ENCODE data around the gene POMT2. TPM values are rescaled to one million over a fixed set of nuclear protein-coding genes. Genes with fewer than 3 reads are reported as not detected.

The POMT2 gene
- total and polyA plus RNA-seq, 4 donors = 3.1 to 23.4 (median 17.9) TPM

DNA sequence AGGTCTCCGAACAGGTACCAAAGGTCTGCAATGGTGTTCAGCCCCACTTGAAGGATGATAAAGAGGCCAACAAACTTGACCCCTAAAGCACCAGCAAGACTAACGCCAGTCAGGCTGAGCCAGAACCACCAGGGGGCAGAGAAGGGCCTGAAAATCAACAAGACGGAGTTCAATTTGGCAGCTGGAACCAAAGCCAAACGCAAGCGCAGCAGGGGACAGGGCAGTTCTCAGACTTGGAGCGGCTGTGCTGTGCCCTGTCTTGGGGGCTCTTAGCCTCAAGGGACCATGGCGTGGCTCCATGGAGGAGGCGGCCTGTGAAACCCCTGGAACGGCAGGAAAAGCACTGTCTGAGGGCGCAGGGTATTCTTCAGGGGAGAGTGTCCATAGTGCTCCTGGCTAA, 19.6 kb downstream of the POMT2 start:
- Histone ChIP-seq H3K4me3 (ENCODE audit: low read length in 2 of 2) (no peak overlapping the region), H3K9me3 (ENCODE audit: control insufficient read depth, low read length) (no peaks in the 10 kb centered on the region), H3K4me1 (ENCODE audit: control insufficient read depth in 1 of 2, insufficient read depth in 2 of 2, low read length in 2 of 2) (no peaks in the 10 kb centered on the region), H3K27me3 (ENCODE audit: control insufficient read depth in 1 of 2, insufficient read depth in 2 of 2, low read length in 1 of 2) (no peaks in the 10 kb centered on the region), H3K27ac (ENCODE audit: low read depth in 1 of 2, low read length in 2 of 2) (no peak overlapping the region), H3K36me3 (ENCODE audit: control insufficient read depth in 1 of 2, insufficient read depth in 2 of 2, low read length in 1 of 2) (peaks cover 0 to 19% of the 10 kb centered on the region in 2 donors)
- DNase-seq = peak; percentile 84 to 88
- ATAC-seq (ENCODE audit: low FRiP score) = peak; percentile 67
- 17 to 26% methylated on average over 10 of the region's 10 CpGs for WGBS, 2 donors
- intact Hi-C loops (cut with DNase I) = no loop called here

DNA sequence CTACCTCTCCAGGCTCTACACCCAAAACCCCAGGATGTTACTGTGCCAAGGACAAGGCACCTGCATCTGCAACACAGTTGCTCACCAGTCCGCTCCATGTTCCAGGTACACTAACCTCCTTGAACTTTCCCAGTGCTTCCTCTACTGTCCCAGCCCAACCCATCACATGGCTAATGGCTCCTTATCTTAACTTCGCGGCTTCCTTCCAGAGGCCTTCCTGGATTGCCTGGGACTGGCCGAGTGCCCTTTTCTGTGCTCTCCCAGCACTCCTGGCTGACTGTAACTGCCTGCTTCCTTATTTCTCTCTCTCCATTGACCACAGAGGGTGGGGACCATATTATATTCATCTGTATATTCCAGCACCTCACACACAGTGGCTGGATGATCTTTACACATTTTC, 20.9 kb downstream of the POMT2 start:
- no peak for ATAC-seq (ENCODE audit: low FRiP score)
- no peak for DNase-seq
- no peaks in the 10 kb centered on the region for H3K27me3 ChIP-seq (ENCODE audit: control insufficient read depth in 1 of 2, insufficient read depth in 2 of 2, low read length in 1 of 2)
- no peak overlapping the region for H3K4me3 ChIP-seq (ENCODE audit: low read length in 2 of 2)
- no peaks in the 10 kb centered on the region for H3K9me3 ChIP-seq (ENCODE audit: control insufficient read depth, low read length)
- no peak overlapping the region for H3K27ac ChIP-seq (ENCODE audit: low read depth in 1 of 2, low read length in 2 of 2)
- H3K36me3 ChIP-seq (ENCODE audit: control insufficient read depth in 1 of 2, insufficient read depth in 2 of 2, low read length in 1 of 2) = peaks cover 0 to 17% of the 10 kb centered on the region in 2 donors
- H3K4me1 ChIP-seq (ENCODE audit: control insufficient read depth in 1 of 2, insufficient read depth in 2 of 2, low read length in 2 of 2) = no peaks in the 10 kb centered on the region
- WGBS, 2 donors = 82 to 87% methylated on average over 4 of the region's 4 CpGs
- intact Hi-C loops (cut with DNase I) = no loop called here

DNA sequence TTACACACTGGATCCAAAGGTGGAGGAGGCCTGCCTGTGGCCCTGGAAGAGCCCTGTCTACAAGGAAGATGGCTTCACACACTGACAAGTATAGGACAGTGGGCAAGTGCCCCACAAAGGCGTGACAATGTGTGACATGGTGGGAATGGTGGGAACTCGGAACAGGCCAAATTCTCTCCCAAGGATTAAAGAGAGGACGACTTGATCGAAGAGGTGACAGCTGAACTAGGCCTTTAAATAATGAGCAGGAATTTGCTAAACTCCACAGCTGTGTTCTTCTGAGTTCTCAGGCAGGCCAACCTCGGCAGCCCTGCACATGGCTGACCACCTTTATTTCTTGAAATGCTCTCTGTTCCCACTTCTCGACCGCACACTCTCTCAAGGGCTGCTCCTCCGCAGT, 23.8 kb downstream of the POMT2 start:
- no peak overlapping the region for H3K4me3 ChIP-seq (ENCODE audit: low read length in 2 of 2)
- 89 to 90% methylated on average over 8 of the region's 8 CpGs for WGBS, 2 donors
- H3K36me3 ChIP-seq (ENCODE audit: control insufficient read depth in 1 of 2, insufficient read depth in 2 of 2, low read length in 1 of 2) = peaks cover 0 to 17% of the 10 kb centered on the region in 2 donors
- ATAC-seq (ENCODE audit: low FRiP score) = no peak
- DNase-seq = no peak
- H3K4me1 ChIP-seq (ENCODE audit: control insufficient read depth in 1 of 2, insufficient read depth in 2 of 2, low read length in 2 of 2) = no peaks in the 10 kb centered on the region
- H3K27ac ChIP-seq (ENCODE audit: low read depth in 1 of 2, low read length in 2 of 2) = no peak overlapping the region
- no peaks in the 10 kb centered on the region for H3K27me3 ChIP-seq (ENCODE audit: control insufficient read depth in 1 of 2, insufficient read depth in 2 of 2, low read length in 1 of 2)
- intact Hi-C loops (cut with DNase I) = no loop called here
- H3K9me3 ChIP-seq (ENCODE audit: control insufficient read depth, low read length) = no peaks in the 10 kb centered on the region

DNA sequence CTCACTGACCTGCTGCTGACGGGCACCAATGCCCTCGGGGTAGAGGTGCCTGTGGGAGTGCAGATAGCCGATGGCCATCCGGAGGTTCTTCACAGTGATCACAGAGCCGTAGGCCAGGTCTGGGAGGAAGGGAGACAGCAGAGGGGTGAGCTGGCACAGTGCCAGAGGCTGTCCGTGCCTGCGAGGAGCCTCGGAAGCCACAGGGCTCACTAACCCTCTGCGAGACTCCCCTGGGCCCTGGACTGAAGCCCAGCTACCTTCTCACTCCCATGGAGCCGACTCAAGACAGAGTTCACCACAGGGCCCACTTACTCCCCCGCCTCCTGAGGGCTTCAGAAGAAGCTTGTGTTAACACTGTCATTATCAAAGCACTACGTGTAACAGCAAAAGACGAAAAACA, 24.5 kb downstream of the POMT2 start:
- H3K27me3 ChIP-seq (ENCODE audit: control insufficient read depth in 1 of 2, insufficient read depth in 2 of 2, low read length in 1 of 2) = no peaks in the 10 kb centered on the region
- ATAC-seq (ENCODE audit: low FRiP score) (no peak), DNase-seq (no peak)
- WGBS, 2 donors = 83% methylated on average over 13 of the region's 13 CpGs
- no peak overlapping the region for H3K4me3 ChIP-seq (ENCODE audit: low read length in 2 of 2)
- no peaks in the 10 kb centered on the region for H3K4me1 ChIP-seq (ENCODE audit: control insufficient read depth in 1 of 2, insufficient read depth in 2 of 2, low read length in 2 of 2)
- H3K27ac ChIP-seq (ENCODE audit: low read depth in 1 of 2, low read length in 2 of 2) = no peak overlapping the region
- H3K36me3 ChIP-seq (ENCODE audit: control insufficient read depth in 1 of 2, insufficient read depth in 2 of 2, low read length in 1 of 2) = peaks cover 0 to 17% of the 10 kb centered on the region in 2 donors
- intact Hi-C loops (cut with DNase I) = no loop called here
- H3K9me3 ChIP-seq (ENCODE audit: control insufficient read depth, low read length) = no peaks in the 10 kb centered on the region

DNA sequence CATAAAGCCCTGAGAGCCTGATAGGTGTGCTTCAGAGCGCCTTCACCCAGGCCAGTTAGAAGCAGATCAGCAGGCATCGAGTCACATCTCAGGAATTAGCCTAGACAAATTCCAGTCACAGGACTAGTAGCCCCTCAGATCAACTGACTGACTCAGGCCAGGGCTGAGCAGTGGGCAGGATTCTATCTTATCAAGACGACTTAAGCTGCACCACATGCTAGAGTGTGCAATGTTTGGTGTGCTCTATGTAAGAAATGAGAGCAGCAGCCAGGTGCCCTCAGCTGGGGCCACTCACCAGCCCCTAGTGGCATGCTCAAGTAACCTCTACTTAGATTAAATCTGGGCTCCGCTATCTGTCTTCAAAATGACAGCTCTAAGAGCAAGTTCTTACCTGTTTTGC, 30.0 kb downstream of the POMT2 start:
- WGBS, 2 donors = 89 to 92% methylated on average over 4 of the region's 4 CpGs
- no peak overlapping the region for H3K27ac ChIP-seq (ENCODE audit: low read depth in 1 of 2, low read length in 2 of 2)
- ATAC-seq (ENCODE audit: low FRiP score) (no peak), DNase-seq (no peak)
- intact Hi-C loops (cut with DNase I) = no loop called here
- H3K4me1 ChIP-seq (ENCODE audit: control insufficient read depth in 1 of 2, insufficient read depth in 2 of 2, low read length in 2 of 2) = no peaks in the 10 kb centered on the region
- H3K27me3 ChIP-seq (ENCODE audit: control insufficient read depth in 1 of 2, insufficient read depth in 2 of 2, low read length in 1 of 2) = no peaks in the 10 kb centered on the region
- H3K9me3 ChIP-seq (ENCODE audit: control insufficient read depth, low read length) = no peaks in the 10 kb centered on the region
- H3K36me3 ChIP-seq (ENCODE audit: control insufficient read depth in 1 of 2, insufficient read depth in 2 of 2, low read length in 1 of 2) = peaks cover 4 to 9% of the 10 kb centered on the region in 2 donors
- H3K4me3 ChIP-seq (ENCODE audit: low read length in 2 of 2) = no peak overlapping the region

DNA sequence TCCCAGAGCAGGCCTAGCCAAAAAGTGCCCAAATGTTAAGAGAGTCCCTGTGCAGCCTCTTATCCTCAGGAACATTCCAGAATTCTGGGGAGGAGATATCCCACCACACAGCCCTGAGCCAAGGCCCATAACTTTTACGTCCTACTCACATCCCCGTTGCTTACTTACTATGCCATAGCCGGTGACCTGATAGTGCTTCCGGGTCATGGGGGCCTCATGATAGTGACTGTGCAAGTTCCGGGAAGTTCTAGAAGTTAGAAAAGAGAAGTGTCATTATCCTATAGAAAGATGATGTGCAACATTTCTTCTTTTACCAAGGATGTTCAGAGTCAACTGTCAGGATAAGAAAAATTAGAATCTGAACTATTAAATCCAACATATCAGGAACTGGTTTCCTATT, 34.1 kb downstream of the POMT2 start:
- 90 to 96% methylated on average over 5 of the region's 5 CpGs for WGBS, 2 donors
- no peak overlapping the region for H3K4me3 ChIP-seq (ENCODE audit: low read length in 2 of 2)
- no peaks in the 10 kb centered on the region for H3K4me1 ChIP-seq (ENCODE audit: control insufficient read depth in 1 of 2, insufficient read depth in 2 of 2, low read length in 2 of 2)
- DNase-seq (no peak), ATAC-seq (ENCODE audit: low FRiP score) (no peak)
- no peaks in the 10 kb centered on the region for H3K9me3 ChIP-seq (ENCODE audit: control insufficient read depth, low read length)
- H3K27me3 ChIP-seq (ENCODE audit: control insufficient read depth in 1 of 2, insufficient read depth in 2 of 2, low read length in 1 of 2) = no peaks in the 10 kb centered on the region
- peaks cover 10 to 18% of the 10 kb centered on the region in 2 donors for H3K36me3 ChIP-seq (ENCODE audit: control insufficient read depth in 1 of 2, insufficient read depth in 2 of 2, low read length in 1 of 2)
- no peak overlapping the region for H3K27ac ChIP-seq (ENCODE audit: low read depth in 1 of 2, low read length in 2 of 2)
- intact Hi-C loops (cut with DNase I) = no loop called here

DNA sequence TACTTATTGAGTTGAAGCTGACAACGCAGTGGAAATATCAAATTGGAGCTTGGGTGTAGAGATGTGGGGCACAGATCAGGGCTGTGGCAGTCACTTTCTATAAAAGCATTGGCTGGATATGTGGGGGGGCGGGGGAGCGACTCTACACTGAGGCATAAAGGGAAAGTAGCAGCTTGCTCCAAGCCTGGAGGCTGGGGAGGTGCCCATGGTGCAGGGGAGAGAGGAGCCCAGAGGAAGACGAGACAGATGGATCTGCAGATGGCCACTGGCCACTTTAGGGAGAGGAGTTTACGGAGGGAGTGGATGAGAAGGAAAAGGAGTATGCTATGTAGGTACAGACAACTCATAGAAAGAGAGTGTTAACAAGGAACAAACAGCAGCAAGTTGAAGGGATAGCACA, 36.2 kb downstream of the POMT2 start:
- Histone ChIP-seq H3K27ac (ENCODE audit: low read depth in 1 of 2, low read length in 2 of 2) (no peak overlapping the region), H3K9me3 (ENCODE audit: control insufficient read depth, low read length) (no peaks in the 10 kb centered on the region), H3K4me3 (ENCODE audit: low read length in 2 of 2) (no peak overlapping the region), H3K36me3 (ENCODE audit: control insufficient read depth in 1 of 2, insufficient read depth in 2 of 2, low read length in 1 of 2) (peaks cover 6 to 14% of the 10 kb centered on the region in 2 donors), H3K27me3 (ENCODE audit: control insufficient read depth in 1 of 2, insufficient read depth in 2 of 2, low read length in 1 of 2) (no peaks in the 10 kb centered on the region), H3K4me1 (ENCODE audit: control insufficient read depth in 1 of 2, insufficient read depth in 2 of 2, low read length in 2 of 2) (no peaks in the 10 kb centered on the region)
- ATAC-seq (ENCODE audit: low FRiP score) (no peak), DNase-seq (no peak)
- intact Hi-C loops (cut with DNase I) = no loop called here
- WGBS, 2 donors = 96 to 98% methylated on average over 5 of the region's 5 CpGs

DNA sequence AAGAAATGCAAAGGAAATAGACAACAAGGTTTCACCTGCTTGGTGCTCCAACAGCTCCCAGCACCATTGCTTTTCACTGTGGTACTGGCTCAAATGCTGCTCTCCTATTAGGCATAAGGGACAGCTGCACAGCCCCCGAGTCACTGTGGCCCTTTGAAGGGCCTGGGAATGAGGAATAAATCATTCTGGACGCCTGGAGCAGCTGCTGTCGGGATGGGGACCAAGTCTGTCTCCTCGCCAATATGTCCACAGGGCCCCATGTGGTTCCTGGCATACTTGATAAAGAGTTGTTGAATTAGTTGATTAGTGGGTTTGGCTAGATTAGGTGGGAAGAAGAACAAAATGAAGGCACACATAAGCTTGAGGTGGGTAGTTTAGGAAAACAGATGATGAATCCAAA, 36.6 kb downstream of the POMT2 start:
- Histone ChIP-seq H3K4me1 (ENCODE audit: control insufficient read depth in 1 of 2, insufficient read depth in 2 of 2, low read length in 2 of 2) (no peaks in the 10 kb centered on the region), H3K27ac (ENCODE audit: low read depth in 1 of 2, low read length in 2 of 2) (no peak overlapping the region), H3K4me3 (ENCODE audit: low read length in 2 of 2) (no peak overlapping the region), H3K36me3 (ENCODE audit: control insufficient read depth in 1 of 2, insufficient read depth in 2 of 2, low read length in 1 of 2) (peaks cover 6 to 14% of the 10 kb centered on the region in 2 donors), H3K9me3 (ENCODE audit: control insufficient read depth, low read length) (no peaks in the 10 kb centered on the region), H3K27me3 (ENCODE audit: control insufficient read depth in 1 of 2, insufficient read depth in 2 of 2, low read length in 1 of 2) (no peaks in the 10 kb centered on the region)
- DNase-seq = no peak
- intact Hi-C loops (cut with DNase I) = no loop called here
- ATAC-seq (ENCODE audit: low FRiP score) = no peak
- WGBS, 2 donors = 62 to 70% methylated on average over 4 of the region's 4 CpGs

DNA sequence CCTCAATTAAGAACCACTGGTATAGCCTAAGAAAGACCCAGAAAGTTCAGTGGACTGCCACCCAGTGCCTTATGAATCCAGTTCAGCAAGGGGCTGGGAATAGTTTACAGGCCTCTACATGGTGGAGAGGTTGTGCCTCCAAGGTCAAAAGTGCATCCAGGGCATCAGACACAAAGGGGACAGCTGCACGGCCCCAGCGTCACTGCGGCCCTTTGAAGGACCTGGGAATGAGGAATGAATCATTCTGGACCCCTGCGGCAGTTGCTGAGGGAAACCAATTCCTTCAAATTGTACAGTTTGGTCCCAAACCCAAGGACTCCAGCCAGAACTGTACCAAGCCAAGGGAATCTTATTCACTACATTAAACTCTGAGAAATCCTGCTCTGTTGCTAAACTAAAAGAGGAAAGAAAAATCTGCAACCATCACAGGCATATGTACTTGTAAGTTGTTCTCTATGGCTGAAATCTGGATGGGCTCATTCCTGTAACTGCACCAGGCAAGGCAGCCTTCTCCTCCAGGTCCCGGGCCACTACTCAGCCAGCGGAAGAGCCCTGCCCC, 38.8 kb downstream of the POMT2 start:
- intact Hi-C loops (cut with DNase I) = no loop called here
- no peak for DNase-seq

More for the DNA sequence above, 38.8 kb downstream of the POMT2 start:
- 87 to 91% methylated on average over 6 of the region's 6 CpGs for WGBS, 2 donors
- ATAC-seq (ENCODE audit: low FRiP score) = no peak
- H3K4me3 ChIP-seq (ENCODE audit: low read length in 2 of 2) = no peak overlapping the region
- H3K27me3 ChIP-seq (ENCODE audit: control insufficient read depth in 1 of 2, insufficient read depth in 2 of 2, low read length in 1 of 2) = no peaks in the 10 kb centered on the region
- H3K36me3 ChIP-seq (ENCODE audit: control insufficient read depth in 1 of 2, insufficient read depth in 2 of 2, low read length in 1 of 2) = peaks cover 6 to 12% of the 10 kb centered on the region in 2 donors
- no peaks in the 10 kb centered on the region for H3K9me3 ChIP-seq (ENCODE audit: control insufficient read depth, low read length)
- no peak overlapping the region for H3K27ac ChIP-seq (ENCODE audit: low read depth in 1 of 2, low read length in 2 of 2)
- H3K4me1 ChIP-seq (ENCODE audit: control insufficient read depth in 1 of 2, insufficient read depth in 2 of 2, low read length in 2 of 2) = no peaks in the 10 kb centered on the region
